DMS114 treated with DMSO at 0.1 percent for 48 hours (cell line): ENCODE measurements around the gene EBF3.

Experiments
- DNase-seq: peaks from one replicate; lab custom pipeline; 2025; ENCODE audit not compliant: unreplicated experiment; lab: John Stamatoyannopoulos, UW

The EBF3 gene

DNA sequence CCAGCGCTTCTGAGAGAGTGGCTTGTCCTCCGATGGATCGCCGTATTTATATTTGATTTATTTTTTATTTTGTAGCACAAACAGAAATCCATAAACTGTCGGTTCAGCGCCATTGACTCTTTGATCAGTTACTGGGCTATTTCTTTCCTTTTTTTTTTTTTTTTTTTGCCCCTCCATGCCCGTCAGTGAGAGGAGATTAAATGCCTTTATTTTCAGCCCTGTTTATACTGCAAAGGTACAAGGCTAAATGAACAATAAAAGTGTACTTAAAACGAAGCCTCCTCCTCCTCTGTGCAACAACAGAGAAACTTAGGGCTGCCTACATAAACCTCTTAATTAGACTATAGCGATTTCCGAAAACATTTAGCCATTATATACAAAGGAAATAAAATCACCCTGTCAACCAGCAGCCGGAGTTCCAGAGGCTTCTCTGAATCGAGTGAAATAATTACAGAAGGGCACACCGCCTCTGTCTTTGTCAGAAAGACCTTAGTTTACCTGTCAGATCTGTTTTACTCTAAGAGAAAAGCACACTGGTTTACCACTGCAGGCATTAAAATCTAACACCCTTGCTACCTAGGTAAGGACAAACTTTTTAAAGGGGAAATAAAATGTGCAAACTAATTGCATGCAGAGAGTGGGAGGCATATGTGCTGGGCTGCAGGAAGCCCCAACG, 3.5 kb downstream of the EBF3 start:
- DNase-seq, result no peak

DNA sequence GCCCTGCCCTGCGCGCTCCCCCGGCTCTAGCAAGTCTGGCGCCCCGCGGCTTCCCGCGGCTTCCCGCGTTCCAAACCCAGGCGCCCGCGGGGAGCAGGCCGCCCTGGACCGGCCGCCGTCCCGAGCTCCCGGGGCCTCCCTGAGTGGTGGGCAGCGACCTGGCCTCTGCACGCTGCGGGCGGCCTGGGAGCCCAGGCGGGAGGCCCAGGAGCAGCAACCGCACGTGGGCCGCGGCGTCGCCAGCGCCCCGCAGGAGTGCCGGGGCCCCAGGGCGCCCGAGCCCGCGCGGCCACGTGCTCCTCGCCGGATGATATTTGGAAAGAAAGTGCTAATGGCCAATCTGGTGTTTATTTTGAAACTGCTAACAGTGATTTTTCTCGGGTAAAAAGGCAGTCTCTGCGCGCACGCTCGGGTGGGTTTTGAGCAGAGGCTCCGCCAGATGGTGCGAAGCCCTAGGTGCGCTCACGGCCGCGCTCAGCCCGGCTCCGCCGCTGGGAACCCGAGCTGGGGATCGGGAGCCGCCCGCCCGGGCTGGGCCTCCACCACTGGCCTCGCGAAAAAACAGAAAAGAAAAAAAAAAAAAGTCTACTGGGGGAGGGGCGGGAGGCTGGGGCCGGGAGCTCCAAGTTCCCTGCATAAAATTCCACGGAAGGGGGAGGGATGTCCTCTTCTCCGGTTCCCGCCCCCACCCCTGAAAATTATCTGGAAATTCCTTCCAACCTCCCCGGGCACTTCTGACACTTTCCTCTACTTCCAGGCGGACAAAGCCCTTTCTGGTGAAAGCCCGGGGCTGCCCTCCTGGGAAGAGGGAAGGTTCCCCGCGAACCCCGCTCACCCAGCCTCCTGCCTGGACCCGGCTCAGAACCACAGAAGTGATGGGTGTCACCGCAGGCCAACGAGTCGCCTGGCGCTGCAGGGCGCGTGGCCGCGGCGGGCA, 4.3 kb downstream of the EBF3 start:
- no peak for DNase-seq

DNA sequence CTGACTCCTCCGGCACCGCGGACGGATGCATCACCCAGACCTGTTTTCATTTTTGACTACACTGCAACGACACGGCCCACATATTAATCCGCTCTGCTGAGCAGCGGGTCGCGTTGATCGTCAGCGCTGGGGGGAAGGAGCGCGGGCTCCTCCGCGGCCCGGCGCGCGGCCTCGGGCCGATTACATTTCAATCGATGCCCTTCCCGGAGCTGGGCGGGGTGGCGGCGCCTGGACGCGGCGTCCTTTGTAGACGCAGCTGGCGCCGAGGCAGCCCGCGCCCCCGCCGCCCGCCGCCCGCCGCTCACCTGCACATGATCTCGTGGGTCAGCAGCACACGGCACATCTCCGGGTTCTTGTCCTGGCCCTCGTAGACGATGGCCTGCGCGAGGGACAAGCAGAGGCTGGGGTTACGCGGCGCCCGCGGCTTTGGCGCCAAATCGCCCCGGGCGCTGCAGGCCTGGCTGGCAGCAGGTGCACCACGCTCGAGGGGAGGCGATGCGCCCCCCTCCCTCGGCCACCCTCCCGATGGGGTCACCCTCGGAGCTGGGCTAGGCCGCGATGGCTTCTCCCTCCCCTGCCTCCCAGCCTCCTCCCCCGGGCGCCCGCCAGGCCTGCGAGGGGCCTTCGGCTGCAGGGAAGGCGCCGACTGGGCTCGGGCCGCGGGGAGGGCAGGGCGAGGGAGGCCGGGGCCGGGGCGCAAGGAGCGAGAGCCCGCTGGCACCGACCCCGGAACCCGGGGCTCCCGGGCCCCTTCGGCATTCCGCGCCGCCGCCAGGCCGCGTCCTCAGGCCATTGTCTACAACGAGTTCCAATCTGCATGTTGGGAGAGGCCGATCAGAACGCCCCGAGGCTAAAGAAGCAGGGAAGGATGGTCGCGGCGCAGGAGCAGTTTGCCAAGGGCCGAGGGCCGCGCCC, 5.2 kb downstream of the EBF3 start:
- DNase-seq, result no peak

DNA sequence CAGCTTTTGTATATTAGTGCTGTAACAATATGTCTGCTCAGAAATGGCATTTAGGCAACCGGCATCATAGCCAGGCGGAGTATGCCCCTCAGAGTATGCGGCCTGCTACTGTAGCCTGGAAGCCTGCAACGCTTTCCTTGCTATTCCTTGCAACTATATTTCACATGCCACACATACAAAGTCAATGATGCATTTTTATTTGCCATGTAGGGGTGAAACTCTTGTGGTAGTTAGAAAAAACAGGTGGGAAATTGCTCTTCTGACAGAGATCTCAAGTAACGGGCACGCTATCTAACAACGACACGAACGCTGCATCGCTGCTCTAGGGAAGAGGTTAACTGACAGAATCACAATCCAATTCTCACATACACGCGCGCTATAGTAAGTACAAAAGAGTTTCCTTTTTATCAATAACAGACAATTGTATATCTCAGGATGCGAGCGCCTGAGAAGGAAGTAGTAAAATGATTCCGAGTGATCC, 5.9 kb downstream of the EBF3 start:
- DNase-seq, result peak; percentile 54

DNA sequence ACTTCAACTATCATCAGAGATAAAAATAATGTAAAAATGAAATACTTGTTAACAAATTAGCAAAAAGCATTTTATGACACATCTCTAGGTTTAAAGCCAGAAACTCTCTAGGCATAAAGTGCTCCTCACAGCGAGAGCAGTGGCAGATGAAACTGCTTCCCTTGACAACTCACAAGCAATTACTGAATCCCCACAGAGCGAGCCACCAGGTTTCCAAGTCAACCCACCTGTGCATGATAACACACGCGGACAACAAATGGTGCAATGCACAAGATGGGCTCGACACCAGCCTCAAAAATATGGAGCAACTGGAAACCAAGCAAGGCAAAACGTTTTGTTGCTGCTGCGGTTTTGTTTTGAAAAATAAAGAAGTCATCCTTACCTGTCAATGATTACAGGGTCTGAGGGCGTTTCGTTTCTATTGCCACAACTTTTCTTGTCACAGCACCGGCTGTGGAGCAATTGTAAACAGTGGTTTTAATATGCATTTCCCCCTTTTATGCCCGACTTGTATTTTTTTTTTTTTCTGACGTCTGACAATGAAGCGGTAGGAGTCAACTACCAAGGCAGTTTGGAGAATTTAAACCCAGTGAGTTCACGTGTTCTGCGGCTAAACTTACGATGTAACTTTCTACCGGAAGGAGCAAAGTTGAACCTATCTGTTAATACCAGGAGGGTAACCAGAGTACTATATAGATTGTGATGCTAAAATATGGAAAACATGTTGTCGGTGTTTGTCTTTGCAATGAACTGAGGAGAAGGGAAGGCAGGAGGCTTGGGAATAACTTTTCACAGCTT, 7.0 kb downstream of the EBF3 start:
- DNase-seq, result no peak

DNA sequence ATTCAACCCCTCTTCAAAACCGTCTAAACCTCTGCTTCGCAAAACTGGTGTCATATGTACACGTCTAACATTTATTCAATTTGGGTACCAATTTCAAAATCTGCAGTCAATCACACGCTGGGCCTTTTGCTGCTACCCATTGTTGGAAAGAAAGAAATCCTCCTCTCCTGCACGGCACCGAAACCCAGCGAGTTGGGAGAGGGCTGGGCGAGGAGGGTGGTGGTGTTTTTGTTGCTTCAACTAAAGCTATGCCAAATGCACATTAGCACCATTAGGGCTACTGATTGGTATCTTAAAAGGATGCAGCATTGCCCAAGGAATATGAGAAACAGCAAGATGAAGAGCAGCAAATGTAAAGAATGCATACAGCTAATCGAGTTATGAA, 7.8 kb downstream of the EBF3 start:
- DNase-seq, result no peak

DNA sequence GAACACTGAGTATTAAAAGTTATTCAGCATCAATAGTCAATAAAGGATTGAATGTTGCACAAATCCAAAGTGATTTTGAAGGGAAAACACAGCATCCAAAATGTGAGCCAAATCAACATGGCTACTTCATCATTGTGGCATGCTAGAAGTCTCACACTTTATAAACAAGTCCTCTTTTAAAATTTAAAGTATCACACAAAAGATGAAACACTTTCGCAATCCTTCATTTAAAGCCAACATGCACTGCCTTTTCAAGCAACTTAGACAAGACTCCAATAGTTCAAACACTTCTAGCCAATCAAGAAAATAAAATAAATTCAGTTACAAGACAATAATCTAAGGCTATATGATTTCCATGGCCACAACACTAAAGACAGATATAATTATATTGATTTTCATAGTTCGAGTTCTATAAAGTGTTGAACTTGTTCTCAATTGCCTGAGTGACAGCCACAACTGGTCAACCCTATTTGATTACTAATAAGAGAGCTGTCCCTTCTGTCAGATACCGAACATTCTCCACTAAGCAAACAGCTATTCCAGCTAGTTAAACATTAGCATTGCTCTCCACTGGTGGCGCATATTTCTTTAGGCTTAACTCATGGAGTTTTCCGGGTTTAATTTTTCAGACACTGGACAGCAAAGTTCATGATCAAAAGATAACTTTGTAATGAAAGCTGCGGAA, 8.3 kb downstream of the EBF3 start:
- DNase-seq, result no peak

DNA sequence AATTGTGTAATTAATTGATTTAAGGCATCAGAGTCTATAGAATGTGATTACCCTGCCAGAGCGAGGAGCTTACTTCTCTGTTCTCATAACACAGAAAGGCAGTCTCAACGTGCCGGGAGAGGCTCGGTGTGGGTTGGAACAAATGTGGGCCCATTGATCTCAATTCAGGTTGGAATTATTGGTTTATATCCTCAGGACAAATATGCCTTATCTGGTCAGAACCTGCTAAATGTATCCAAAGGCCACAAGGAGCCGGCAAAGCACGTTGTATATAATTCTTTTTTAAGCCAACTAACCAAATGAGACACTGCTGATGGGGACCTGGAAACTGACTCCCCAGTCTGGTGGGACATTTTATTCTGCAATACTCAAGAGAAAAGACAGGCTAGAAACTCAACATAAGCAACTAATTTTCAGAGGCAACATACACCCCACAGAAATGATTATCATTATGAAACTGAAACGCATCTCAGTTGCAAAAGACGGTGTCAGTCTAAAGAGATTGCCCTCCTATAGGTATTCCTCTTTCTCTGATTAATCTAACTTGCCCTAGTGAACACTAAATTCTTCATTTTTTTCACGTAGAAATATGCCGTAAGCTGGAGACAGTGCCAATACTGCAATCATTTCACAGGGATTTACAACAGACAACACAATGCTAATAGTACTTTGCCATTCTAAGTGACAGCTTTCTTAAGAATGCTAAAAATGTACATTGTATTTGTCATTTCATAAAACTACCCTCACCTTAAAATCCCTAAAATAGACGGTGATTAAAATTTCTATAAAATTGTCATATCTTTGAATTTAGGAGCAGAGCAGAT, 9.4 kb downstream of the EBF3 start:
- DNase-seq, result no peak

DNA sequence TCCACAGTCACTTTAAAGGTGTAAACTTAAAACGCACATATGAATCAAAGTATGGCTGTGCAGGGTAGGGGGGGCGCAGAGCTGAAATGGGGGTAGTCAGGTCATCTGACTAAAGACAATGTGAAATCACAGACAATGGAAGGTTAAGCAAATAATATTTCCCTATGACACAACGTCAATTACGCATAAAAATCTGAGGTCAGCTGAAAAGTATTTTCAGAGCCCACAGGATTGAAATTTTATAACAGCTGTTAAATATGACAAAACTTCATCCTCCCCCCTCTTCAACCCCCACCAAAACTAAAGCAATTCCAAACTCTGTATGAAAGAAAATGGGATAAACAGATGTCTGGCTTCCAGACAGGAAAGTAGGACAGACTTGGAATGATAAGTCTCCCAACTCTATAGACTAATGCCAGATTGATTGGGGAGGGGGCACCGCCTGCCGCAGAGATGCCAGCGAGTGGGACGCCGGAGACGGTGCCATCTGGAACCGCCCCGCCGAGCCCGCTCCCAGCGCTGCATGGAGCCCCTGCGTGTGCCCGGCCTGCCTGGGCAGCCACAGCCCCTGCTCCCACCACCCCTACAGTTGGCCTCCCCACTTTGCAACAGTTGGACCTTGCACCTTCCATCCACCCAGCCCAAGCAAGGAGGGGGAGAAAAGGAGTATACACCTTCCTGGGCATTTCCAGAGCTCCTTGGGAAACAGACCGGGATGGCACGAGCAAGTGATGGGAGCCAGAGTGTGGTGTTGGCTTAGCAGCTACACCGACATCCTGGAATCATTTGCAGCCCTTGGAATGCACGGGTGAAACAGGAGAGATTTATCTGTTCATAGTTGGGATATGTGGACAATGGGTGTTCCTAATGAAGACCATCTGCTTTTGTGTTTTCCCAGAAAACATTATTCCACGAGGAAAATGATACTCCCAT, 10.7 kb downstream of the EBF3 start:
- DNase-seq, result no peak

DNA sequence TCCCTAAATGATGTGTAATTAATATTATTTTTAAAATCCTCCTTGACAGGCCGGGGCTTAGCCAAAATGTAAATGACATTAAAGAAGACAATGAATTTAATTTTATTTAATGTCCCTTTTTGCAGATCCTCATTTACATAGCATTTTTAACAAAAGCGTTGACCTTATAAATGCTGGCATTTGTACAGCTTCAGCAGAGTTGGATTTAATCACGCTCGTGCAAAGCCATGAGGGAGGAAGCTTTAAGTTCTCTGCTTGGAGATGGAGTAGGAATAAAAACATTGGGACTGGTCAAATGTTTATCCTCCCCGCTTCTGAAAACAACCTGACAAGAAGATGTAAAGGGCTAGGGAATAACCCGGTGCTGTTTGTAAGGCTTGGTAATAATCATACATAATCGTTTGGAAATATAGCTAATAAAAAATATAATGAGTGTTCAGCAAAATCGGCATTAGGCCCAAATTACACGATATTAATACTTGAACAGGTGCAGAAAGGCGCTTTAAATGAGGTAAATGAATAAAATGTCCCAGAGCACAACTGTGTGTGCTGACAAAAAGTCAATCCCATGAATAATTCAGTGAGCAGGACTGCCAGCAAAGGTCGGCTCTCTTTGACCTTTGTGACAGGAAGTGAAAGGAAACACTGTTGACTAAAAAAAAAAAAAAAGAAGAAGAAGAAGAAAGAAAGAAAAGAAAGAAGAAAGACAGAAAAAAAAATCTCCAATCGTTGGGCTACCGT, 11.5 kb downstream of the EBF3 start:
- DNase-seq, result no peak

DNA sequence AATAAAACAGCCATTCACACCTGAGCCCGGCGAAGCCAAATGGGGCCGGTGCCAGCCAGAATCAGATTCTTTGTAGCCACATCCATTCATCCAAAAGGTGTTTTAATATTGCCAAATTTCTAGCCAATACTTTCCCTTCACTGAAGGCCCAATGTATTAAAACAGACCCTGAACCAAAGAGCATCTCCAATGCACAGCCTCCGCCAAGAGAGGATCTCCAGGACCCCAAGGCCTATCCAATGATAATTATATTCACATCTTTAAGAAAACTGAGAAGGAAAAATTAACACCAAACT, 12.2 kb downstream of the EBF3 start:
- DNase-seq, result no peak

DNA sequence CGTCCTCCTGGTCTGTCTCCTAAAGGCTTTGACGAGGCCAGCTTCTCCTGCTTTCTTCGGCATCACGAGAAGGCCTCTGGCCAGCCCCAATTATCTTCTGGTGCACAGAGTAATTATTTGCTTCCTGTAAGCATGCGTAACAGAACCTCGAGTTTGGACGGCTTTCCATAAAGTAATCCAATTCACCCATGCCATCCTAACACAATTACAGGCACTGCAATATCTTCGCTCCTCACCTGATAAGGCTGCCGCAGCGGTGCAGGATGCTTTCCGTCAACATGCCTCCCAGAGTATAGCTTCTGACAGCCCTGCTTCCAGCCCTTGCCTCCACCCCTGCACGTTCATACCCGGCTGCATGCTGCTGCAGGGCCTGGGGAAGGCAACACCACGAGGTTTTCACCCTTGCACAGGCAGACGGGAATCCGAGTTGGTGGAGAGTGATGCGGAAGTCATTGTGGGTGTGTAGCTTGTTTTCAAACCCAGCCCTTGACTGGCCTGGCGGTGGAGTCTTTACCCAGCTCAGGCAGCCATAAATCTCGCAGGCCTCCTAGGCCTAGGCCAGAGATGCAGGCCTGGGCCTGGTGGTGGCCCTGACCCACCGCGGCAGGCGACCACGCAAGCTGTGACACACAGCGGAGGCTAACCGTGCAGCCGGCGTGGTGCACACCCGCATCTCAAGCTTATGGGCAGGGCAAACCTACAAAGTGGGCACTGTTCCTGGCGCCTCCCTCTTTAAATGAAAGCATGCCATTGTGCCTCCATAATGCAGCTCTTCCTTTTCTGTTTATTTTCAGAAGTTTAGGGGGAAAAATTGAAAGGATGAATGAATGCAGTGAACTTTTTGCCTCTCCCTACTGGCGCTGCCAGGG, 12.7 kb downstream of the EBF3 start:
- DNase-seq, result no peak

DNA sequence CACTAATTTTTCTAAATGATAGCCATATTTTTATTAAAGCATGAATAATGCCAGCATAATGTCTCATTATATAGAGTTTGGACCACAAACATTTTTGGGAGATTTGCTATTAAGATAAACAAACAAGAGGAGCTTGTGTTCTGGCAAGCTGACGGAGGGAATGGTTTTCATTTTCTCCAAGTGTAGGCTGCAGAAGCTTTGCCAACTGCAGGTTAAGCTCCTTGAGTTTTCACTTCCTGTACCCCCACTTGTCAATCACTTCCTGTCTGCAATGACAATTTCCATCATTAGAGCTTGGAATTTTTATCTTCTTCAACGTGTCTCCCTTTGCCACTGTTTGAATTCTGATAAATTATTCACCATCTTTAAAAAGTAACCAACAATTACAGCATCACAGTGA, 13.4 kb downstream of the EBF3 start:
- no peak for DNase-seq

DNA sequence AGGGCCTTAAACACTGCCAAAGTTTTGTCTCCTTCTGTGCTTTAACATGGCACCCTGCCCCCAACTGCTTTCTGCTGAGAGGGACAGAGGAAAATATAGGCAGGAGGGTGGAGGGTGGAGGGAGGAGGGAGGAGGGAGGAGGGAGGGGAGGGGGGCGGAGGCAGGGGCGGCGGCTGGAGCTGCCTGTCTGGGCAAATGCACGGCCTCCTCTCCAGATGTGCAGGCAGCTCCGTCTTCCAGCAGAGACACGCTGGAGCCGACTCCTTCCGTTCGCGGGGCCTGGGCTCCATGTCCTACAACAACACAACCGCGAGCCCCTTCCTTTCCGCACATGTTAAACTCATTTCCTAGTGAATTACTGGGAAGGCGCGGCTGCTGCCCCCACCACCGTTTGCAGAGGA, 14.2 kb downstream of the EBF3 start:
- DNase-seq, result no peak

DNA sequence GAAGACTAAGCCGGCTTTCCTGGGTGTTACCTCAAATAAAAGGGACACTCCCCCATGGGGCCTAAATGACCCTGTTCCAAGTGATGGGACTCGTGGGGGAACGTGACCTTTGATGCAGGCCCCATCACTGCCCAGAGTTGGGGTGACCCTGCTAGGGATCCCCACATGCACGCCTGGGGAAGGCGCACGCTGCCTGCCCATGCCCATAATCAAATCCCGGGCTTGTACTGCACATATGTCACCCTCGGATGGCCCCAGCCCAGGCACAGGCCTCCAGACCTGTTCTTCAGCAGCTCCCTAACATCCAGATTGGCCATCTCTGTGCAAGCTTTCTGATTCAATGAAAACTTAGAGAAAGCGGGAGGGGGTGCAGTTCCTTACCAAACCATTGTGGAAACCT, 14.7 kb downstream of the EBF3 start:
- no peak for DNase-seq

DNA sequence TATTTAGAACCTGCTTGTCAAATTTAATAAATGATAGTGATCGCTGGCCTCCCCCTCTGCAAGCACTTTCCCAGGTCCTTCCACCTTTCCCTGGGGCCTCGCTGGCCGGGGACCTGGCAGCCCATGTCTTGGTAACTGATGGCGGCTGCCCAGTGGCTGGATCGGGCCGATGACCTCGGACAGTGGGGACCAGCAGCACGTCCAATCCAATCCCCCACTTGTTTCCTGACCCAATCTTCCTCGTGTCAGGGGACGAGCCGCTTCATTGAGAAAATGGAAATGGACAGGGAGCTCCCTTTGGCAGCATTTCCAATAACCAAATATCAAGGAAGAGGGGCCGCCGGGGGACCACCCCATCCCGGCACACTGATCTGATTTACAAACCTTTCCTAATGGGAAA, 17.2 kb downstream of the EBF3 start:
- DNase-seq, result no peak
